Heart left ventricle (tissue), 13 donors: ENCODE measurements around the gene SLC15A2.

ENCODE experiments used
- POLR2A ChIP-seq, 2 donors: fragments of 450-650 bp; IDR thresholded peaks; one replicate each; pipeline ENCODE4 v1.6.1; 2017; ENCODE audit warnings: antibody characterized with exemption in 2 of 2, mild to moderate bottlenecking in 2 of 2, moderate library complexity in 2 of 2
- TF ChIP-seq, protein P1 (sequence below), 12 donors: fragments of 200-600 bp; sonication (generic) in 4 of 12; IDR thresholded peaks; one replicate each; pipeline versions ENCODE4 v1.5.0 to v1.8.0; 2018 to 2022; ENCODE audit warnings: antibody characterized with exemption in 12 of 12, mild to moderate bottlenecking in 5 of 12
- donor health status: ischemic (EF 13 %, LVEDD 7.1; RV severe dilation, severe dysfunction).
- donor health status: DM: no; HTN: yes; CAD: no.
- donor health status: DM: no; HTN: no; CAD: no.
- donor health status: ischemic (EF 25% LVEDD 6.9; RV normal size, moderate dysfunction).
- donor health status: ischemic (EF 25% LVEDD 5.7; RV mildly dilated, moderate dysfunction).
- donor health status: ischemic (EF 35%, LVEDD 5.7; RV mildly dilated, moderate dysfunction).
- donor health status: nonischemic (EF 11% LVEDD 7.7; RV severe dilation, severe dysfunction).
- donor health status: DM: yes; HTN: yes; CAD: no.
- donor health status: PGD.
- donor health status: ischemic (EF 29% LVEDD 5.4; RV normal size, mild dysfunction).
- donor health status: nonischemic (EF 23%, LVEDD 6.1; RV moderate dilation, normal function).

DNA sequence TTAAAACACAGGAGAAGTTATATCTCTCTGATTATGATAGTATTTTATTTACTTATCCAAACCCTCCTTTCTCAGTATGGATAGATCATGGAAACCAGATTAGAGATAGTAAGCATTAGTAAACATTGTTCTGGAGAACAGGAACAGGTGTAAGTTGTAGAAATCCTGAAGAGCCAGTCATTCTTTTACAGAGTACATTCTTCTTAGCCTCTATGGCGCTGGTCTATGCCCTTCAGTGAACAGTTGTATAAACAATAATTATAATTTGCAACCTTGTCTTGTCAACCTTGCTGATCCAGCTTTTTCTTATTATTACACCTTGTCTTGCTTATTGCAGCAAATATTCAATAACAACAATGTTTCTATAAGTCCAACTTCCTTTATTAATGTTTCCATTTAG, 47.4 kb downstream of the SLC15A2 start:
- no peak for TF ChIP-seq POLR2A (IDR thresholded peaks at IDR 0.05)
- TF ChIP-seq, protein P1, sequence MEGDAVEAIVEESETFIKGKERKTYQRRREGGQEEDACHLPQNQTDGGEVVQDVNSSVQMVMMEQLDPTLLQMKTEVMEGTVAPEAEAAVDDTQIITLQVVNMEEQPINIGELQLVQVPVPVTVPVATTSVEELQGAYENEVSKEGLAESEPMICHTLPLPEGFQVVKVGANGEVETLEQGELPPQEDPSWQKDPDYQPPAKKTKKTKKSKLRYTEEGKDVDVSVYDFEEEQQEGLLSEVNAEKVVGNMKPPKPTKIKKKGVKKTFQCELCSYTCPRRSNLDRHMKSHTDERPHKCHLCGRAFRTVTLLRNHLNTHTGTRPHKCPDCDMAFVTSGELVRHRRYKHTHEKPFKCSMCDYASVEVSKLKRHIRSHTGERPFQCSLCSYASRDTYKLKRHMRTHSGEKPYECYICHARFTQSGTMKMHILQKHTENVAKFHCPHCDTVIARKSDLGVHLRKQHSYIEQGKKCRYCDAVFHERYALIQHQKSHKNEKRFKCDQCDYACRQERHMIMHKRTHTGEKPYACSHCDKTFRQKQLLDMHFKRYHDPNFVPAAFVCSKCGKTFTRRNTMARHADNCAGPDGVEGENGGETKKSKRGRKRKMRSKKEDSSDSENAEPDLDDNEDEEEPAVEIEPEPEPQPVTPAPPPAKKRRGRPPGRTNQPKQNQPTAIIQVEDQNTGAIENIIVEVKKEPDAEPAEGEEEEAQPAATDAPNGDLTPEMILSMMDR (IDR thresholded peaks at IDR 0.05): no peak
